H9 (cell line): ENCODE data around the gene SSX2IP. TPM values are rescaled to one million over a fixed set of nuclear protein-coding genes. Genes with fewer than 3 reads are reported as not detected.

Experiments
- DNase-seq: peaks from one replicate; pipeline ENCODE4 v3.0.0-alpha.2; 2017
- H2AFZ ChIP-seq: one replicate; pipeline ENCODE4 v1.6.1; 2013; ENCODE audit warnings: mild to moderate bottlenecking, low read length, control low read depth, moderate library complexity
- H2AK5ac ChIP-seq: 2 replicates; pipeline ENCODE4 v1.6.1; 2013; ENCODE audit warnings: low read length, control low read depth, mixed read lengths; ENCODE audit not compliant: insufficient read length
- H2BK120ac ChIP-seq: one replicate; pipeline ENCODE4 v1.6.1; 2013; ENCODE audit warnings: low read depth, mild to moderate bottlenecking, low read length, control low read depth, inconsistent platforms; ENCODE audit not compliant: poor library complexity, severe bottlenecking
- H2BK12ac ChIP-seq: 2 replicates; pipeline ENCODE4 v1.6.1; 2013; ENCODE audit warnings: low read length, control low read depth, mixed read lengths, low read depth; ENCODE audit not compliant: insufficient read length
- H2BK15ac ChIP-seq: 2 replicates; pipeline ENCODE4 v1.6.1; 2013; ENCODE audit warnings: low read depth, low read length, control low read depth
- H2BK20ac ChIP-seq: one replicate; pipeline ENCODE4 v1.6.1; 2013; ENCODE audit warnings: low read depth, mild to moderate bottlenecking, low read length, control low read depth, inconsistent platforms; ENCODE audit not compliant: poor library complexity, severe bottlenecking
- H2BK5ac ChIP-seq: 2 replicates; pipeline ENCODE4 v1.6.1; 2013; ENCODE audit warnings: low read length, control low read depth, mixed read lengths; ENCODE audit not compliant: insufficient read length
- H3K14ac ChIP-seq: 2 replicates; pipeline ENCODE4 v1.6.1; 2013; ENCODE audit warnings: low read length, control low read depth; ENCODE audit not compliant: insufficient read depth
- H3K18ac ChIP-seq: 2 replicates; pipeline ENCODE4 v1.6.1; 2013; ENCODE audit warnings: low read depth, mild to moderate bottlenecking, mixed read lengths, low read length, control low read depth; ENCODE audit not compliant: insufficient read length
- H3K23ac ChIP-seq: 2 replicates; pipeline ENCODE4 v1.6.1; 2013; ENCODE audit warnings: low read length, control low read depth, mixed read lengths, low read depth; ENCODE audit not compliant: insufficient read length
- H3K23me2 ChIP-seq: 2 replicates; pipeline ENCODE4 v1.6.1; 2013; ENCODE audit warnings: low read depth, mild to moderate bottlenecking, mixed read lengths, low read length, control low read depth; ENCODE audit not compliant: insufficient read length, poor library complexity, severe bottlenecking
- H3K27ac ChIP-seq: 2 replicates; pipeline ENCODE4 v1.5.1; 2013; ENCODE audit warnings: low read length, control low read depth, mixed read lengths, low read depth; ENCODE audit not compliant: insufficient read length
- H3K27me3 ChIP-seq: 2 replicates; pipeline ENCODE4 v1.6.1; 2013; ENCODE audit warnings: low read length, control low read depth, inconsistent platforms; ENCODE audit not compliant: insufficient read depth
- H3K4ac ChIP-seq: 2 replicates; pipeline ENCODE4 v1.6.1; 2013; ENCODE audit warnings: low read depth, mild to moderate bottlenecking, control low read depth, inconsistent platforms, low read length, moderate library complexity
- H3K4me1 ChIP-seq: 2 replicates; pipeline ENCODE4 v1.6.1; 2013; ENCODE audit warnings: low read length, control low read depth, inconsistent platforms; ENCODE audit not compliant: insufficient read depth
- H3K4me2 ChIP-seq: 2 replicates; pipeline ENCODE4 v1.6.1; 2013; ENCODE audit warnings: low read length, control low read depth, mixed read lengths; ENCODE audit not compliant: insufficient read length, insufficient read depth
- H3K56ac ChIP-seq: 2 replicates; pipeline ENCODE4 v1.6.1; 2013; ENCODE audit warnings: low read depth, mild to moderate bottlenecking, mixed read lengths, low read length, control low read depth; ENCODE audit not compliant: insufficient read length
- H3K79me1 ChIP-seq: 2 replicates; pipeline ENCODE4 v1.6.1; 2013; ENCODE audit warnings: low read depth, mild to moderate bottlenecking, moderate library complexity, low read length, control low read depth, inconsistent platforms; ENCODE audit not compliant: insufficient read depth, poor library complexity, severe bottlenecking
- H3K79me2 ChIP-seq: 2 replicates; pipeline ENCODE4 v1.6.1; 2013; ENCODE audit warnings: low read length, control low read depth, inconsistent platforms; ENCODE audit not compliant: insufficient read depth
- H3K9ac ChIP-seq: 2 replicates; pipeline ENCODE4 v1.6.1; 2013; ENCODE audit warnings: low read length, control low read depth, mixed read lengths; ENCODE audit not compliant: insufficient read length; ENCODE audit errors: extremely low read depth
- H3K9me3 ChIP-seq: one replicate; pipeline ENCODE4 v1.6.1; 2013; ENCODE audit warnings: low read depth, low read length, inconsistent platforms; ENCODE audit not compliant: control insufficient read depth
- H3T11ph ChIP-seq: one replicate; pipeline ENCODE4 v1.6.1; 2013; ENCODE audit warnings: mild to moderate bottlenecking, low read length, control low read depth, inconsistent platforms
- H4K20me1 ChIP-seq: one replicate; pipeline ENCODE4 v1.6.1; 2013; ENCODE audit not compliant: control insufficient read depth, insufficient read length, insufficient read depth
- H4K5ac ChIP-seq: 2 replicates; pipeline ENCODE4 v1.6.1; 2013; ENCODE audit warnings: low read depth, mild to moderate bottlenecking, mixed read lengths, low read length, control low read depth; ENCODE audit not compliant: insufficient read length
- H4K8ac ChIP-seq: replicated peaks from 2 replicates; pipeline ENCODE4 v1.6.1; 2013; ENCODE audit warnings: low read length, control low read depth, mixed read lengths, low read depth; ENCODE audit not compliant: insufficient read length
- H4K91ac ChIP-seq: 2 replicates; pipeline ENCODE4 v1.6.1; 2013; ENCODE audit warnings: low read depth, mild to moderate bottlenecking, moderate library complexity, mixed read lengths, low read length, control low read depth; ENCODE audit not compliant: insufficient read length
- H3K27ac Mint-ChIP-seq, 3 experiments: 2 replicates in 2 of 3; 3 replicates in 1 of 3; pipeline ENCODE4 v1.8.0; 2020 to 2021; ENCODE audit warnings: mixed read lengths in 3 of 3, mild to moderate bottlenecking in 1 of 3, moderate library complexity in 1 of 3
- H3K27me3 Mint-ChIP-seq: 2 replicates; pipeline ENCODE4 v1.8.0; 2021; ENCODE audit warnings: low read depth, mild to moderate bottlenecking, moderate library complexity, mixed read lengths
- H3K36me3 Mint-ChIP-seq, 3 experiments: 2 replicates in 2 of 3; 3 replicates in 1 of 3; pipeline ENCODE4 v1.8.0; 2020 to 2021; ENCODE audit warnings: low read depth in 3 of 3, mixed read lengths in 3 of 3; ENCODE audit not compliant: insufficient read depth in 1 of 3
- H3K4me1 Mint-ChIP-seq, 2 experiments: 2 replicates each; pipeline ENCODE4 v1.8.0; 2020; ENCODE audit warnings: mixed read lengths in 2 of 2
- H3K4me3 Mint-ChIP-seq, 2 experiments: 2 replicates in 1 of 2; 3 replicates in 1 of 2; pipeline ENCODE4 v1.8.0; 2020 to 2021; ENCODE audit warnings: mild to moderate bottlenecking in 2 of 2, mixed read lengths in 2 of 2, moderate library complexity in 1 of 2
- H3K9me3 Mint-ChIP-seq, 2 experiments: 2 replicates in 1 of 2; 3 replicates in 1 of 2; pipeline ENCODE4 v1.8.0; 2020; ENCODE audit warnings: mild to moderate bottlenecking in 2 of 2, mixed read lengths in 2 of 2, moderate library complexity in 1 of 2
- CTCF ChIP-seq: fragments of 200-600 bp; sonication (generic); conservative IDR thresholded peaks from 3 replicates; pipeline ENCODE4 v1.8.0; 2021; ENCODE audit warnings: antibody characterized with exemption, mild to moderate bottlenecking
- WGBS: extraction: QIAGEN DNeasy Blood & Tissue Kit; methylation state at CpG from one replicate; pipeline ENCODE4 v1.1.7; 2013; ENCODE audit warnings: missing lambda C conversion rate, low lambda C conversion rate, mixed read lengths; ENCODE audit not compliant: insufficient read length; ENCODE audit errors: extremely low coverage; 5-methylcytosine and 5-hydroxymethylcytosine counted together
- total RNA-seq: library from RNA; stranded (reverse); gene quantifications from 2 replicates; pipeline ENCODE4 v1.2.1, GENCODE V29; 2021

SSX2IP gene
- total RNA-seq, 1 experiment from 2014 or later, result 19.6 TPM

- Histone ChIP-seq H3K23ac (no peak overlapping the region), H4K8ac (no peak overlapping the region), H3K4me1 (no peaks in the 10 kb centered on the region), H3K9me3 (no peaks in the 10 kb centered on the region), H2BK12ac (no peak overlapping the region), H3K4me2 (no peak overlapping the region), H3T11ph (no peak overlapping the region), H2AFZ (no peak overlapping the region), H4K91ac (no peak overlapping the region), H4K5ac (no peak overlapping the region), H2BK15ac (no peak overlapping the region), H3K27me3 (no peaks in the 10 kb centered on the region), H3K56ac (no peak overlapping the region), H3K23me2 (no peaks in the 10 kb centered on the region), H3K79me2 (no peaks in the 10 kb centered on the region), H3K14ac (no peak overlapping the region), H2BK120ac (no peak overlapping the region), H3K4ac (no peak overlapping the region), H3K79me1 (no peaks in the 10 kb centered on the region), H3K27ac (no peak overlapping the region), H3K18ac (no peak overlapping the region), H2BK20ac (no peak overlapping the region), H2BK5ac (no peak overlapping the region), H4K20me1 (no peaks in the 10 kb centered on the region), H2AK5ac (no peak overlapping the region), H3K9ac (no peak overlapping the region)
- Mint-ChIP-seq H3K4me3 (no peak overlapping the region), H3K36me3 (peaks cover 20 to 56% (median 52%) of the 10 kb centered on the region in 3 experiments; a peak in 6 of 7 replicates), H3K9me3 (no peaks in the 10 kb centered on the region), H3K27me3 (no peaks in the 10 kb centered on the region), H3K27ac (no peak overlapping the region; a peak in 1 of 7 replicates), H3K4me1 (no peaks in the 10 kb centered on the region)
- TF ChIP-seq CTCF, result peak; percentile 31; the same call in 2 of the 3 replicates
- no peak for DNase-seq
- WGBS, result no CpG with 5 or more reads among the region's 2 CpGs
Measured at GRCh38 chr1:84653130-84653677, 37.1 kb downstream of the SSX2IP start.
